Measurements from ENCODE around the gene JPH3. TPM values are rescaled to one million over a fixed set of nuclear protein-coding genes. Genes with fewer than 3 reads are reported as not detected.

JPH3 gene
- total RNA-seq, 4 donors from 2014 or later: not detected

DNA sequence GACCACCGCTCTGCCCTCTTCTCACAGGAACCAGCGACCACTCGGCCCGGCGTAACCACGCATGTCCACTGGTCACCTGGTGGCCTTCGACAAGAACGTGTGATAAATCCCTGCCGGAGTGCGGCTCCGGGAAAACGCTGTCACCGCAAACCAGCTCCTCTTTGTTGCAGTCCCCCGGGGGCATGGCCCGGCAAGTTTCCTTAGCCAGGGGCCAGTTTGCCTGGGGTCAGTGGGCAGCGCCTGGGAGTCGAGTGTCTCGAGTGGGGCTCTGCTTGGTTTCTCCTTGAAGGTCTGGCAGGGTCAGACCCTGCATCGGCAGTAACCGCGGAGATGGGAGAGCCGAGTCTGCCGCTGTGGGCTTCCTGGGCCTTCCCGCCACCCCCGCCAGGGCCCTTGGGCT lies 52.5 kb downstream of the JPH3 start:
- intact Hi-C loops (cut with DNase I; ENCODE audit: low total_unique reads) (no loop called here), in situ Hi-C loops (cut with MboI; ENCODE audit: low sequenced_read_pairs in 4 of 4) (no loop called here)
- Histone ChIP-seq H3K27me3 (peaks cover 15 to 23% (median 15%) of the 10 kb centered on the region in 3 donors), H3K36me3 (no peaks in the 10 kb centered on the region), H3K9me3 (no peaks in the 10 kb centered on the region), H3K4me1 (no peaks in the 10 kb centered on the region), H3K4me3 (no peak overlapping the region), H3K27ac (no peak overlapping the region)
- DNase-seq (no peak), ATAC-seq (no peak)
- TF ChIP-seq, protein P1, sequence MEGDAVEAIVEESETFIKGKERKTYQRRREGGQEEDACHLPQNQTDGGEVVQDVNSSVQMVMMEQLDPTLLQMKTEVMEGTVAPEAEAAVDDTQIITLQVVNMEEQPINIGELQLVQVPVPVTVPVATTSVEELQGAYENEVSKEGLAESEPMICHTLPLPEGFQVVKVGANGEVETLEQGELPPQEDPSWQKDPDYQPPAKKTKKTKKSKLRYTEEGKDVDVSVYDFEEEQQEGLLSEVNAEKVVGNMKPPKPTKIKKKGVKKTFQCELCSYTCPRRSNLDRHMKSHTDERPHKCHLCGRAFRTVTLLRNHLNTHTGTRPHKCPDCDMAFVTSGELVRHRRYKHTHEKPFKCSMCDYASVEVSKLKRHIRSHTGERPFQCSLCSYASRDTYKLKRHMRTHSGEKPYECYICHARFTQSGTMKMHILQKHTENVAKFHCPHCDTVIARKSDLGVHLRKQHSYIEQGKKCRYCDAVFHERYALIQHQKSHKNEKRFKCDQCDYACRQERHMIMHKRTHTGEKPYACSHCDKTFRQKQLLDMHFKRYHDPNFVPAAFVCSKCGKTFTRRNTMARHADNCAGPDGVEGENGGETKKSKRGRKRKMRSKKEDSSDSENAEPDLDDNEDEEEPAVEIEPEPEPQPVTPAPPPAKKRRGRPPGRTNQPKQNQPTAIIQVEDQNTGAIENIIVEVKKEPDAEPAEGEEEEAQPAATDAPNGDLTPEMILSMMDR (IDR thresholded peaks at IDR 0.05 in 4 of 5, conservative IDR thresholded peaks at IDR 0.05 in 1 of 5): no peak
- no peak for TF ChIP-seq POLR2A (IDR thresholded peaks at IDR 0.05)

DNA sequence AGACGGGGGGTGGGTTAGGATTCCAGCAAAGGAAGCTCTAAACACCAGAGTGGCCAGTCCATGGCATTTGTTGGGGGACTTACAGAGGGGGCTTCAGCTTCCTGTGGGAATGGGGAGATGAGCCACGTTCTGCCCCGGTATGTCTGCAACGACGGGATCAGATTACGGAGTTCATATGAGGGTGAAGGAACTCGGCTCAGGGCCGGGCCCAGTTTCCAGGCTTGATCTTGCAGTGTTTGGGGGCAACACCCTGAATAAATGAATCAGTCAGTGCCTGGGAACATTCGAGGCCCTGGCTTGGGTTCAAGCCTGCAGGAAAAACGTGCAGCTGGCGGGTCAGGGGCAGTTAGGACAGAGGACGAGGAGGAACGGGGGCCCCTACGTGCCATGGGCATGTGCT lies 54.0 kb downstream of the JPH3 start:
- H3K27me3 ChIP-seq: peaks cover 20 to 30% (median 24%) of the 10 kb centered on the region in 3 donors
- ATAC-seq: no peak
- in situ Hi-C loops (cut with MboI; ENCODE audit: low sequenced_read_pairs in 4 of 4): no loop called here

DNA sequence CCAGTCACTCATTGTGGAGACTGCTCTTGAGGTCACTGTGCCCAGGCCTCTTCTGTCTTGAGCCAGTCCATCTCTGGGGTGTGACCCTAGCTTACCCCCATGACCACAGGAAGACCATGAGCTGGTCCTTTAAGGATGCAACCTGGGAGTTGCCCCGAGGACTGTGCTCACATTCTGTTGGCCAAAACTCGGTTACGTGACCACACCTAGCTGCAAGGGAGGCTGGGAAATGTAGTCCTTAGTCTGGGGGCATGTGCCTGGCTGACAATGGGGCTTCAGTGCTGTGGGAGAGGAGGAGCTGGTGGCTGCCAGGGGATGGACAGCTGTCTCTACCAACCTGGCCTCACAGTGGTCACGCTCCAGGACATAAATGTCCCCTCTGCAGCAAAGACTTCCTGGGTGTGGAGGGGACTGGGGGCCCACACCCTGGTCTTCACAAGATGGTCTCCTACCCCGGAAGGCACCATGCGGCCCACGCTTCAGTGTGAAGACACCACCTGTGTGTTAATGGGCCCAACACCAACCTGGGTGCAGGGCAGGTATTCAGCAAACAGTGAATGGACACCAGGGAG lies 55.4 kb downstream of the JPH3 start:
- ATAC-seq (no peak), DNase-seq (no peak)
- H3K27ac ChIP-seq: no peak overlapping the region
- intact Hi-C loops (cut with DNase I; ENCODE audit: low total_unique reads) (no loop called here), in situ Hi-C loops (cut with MboI; ENCODE audit: low sequenced_read_pairs in 4 of 4) (no loop called here)
- TF ChIP-seq, protein P1 (IDR thresholded peaks at IDR 0.05 in 4 of 5, conservative IDR thresholded peaks at IDR 0.05 in 1 of 5): no peak
- TF ChIP-seq POLR2A (IDR thresholded peaks at IDR 0.05): no peak
- H3K4me3 ChIP-seq: no peak overlapping the region
- H3K27me3 ChIP-seq: peaks cover 20 to 30% (median 24%) of the 10 kb centered on the region in 3 donors
- no peaks in the 10 kb centered on the region for H3K9me3 ChIP-seq
- no peaks in the 10 kb centered on the region for H3K36me3 ChIP-seq
- H3K4me1 ChIP-seq: no peaks in the 10 kb centered on the region

More for the DNA sequence above, 54.0 kb downstream of the JPH3 start:
- DNase-seq: no peak
- Histone ChIP-seq H3K4me3 (no peak overlapping the region), H3K4me1 (no peaks in the 10 kb centered on the region), H3K36me3 (no peaks in the 10 kb centered on the region), H3K27ac (no peak overlapping the region), H3K9me3 (no peaks in the 10 kb centered on the region)
- TF ChIP-seq, protein P1 (IDR thresholded peaks at IDR 0.05 in 4 of 5, conservative IDR thresholded peaks at IDR 0.05 in 1 of 5): no peak
- no peak for TF ChIP-seq POLR2A (IDR thresholded peaks at IDR 0.05)
- intact Hi-C loops (cut with DNase I; ENCODE audit: low total_unique reads): no loop called here

DNA sequence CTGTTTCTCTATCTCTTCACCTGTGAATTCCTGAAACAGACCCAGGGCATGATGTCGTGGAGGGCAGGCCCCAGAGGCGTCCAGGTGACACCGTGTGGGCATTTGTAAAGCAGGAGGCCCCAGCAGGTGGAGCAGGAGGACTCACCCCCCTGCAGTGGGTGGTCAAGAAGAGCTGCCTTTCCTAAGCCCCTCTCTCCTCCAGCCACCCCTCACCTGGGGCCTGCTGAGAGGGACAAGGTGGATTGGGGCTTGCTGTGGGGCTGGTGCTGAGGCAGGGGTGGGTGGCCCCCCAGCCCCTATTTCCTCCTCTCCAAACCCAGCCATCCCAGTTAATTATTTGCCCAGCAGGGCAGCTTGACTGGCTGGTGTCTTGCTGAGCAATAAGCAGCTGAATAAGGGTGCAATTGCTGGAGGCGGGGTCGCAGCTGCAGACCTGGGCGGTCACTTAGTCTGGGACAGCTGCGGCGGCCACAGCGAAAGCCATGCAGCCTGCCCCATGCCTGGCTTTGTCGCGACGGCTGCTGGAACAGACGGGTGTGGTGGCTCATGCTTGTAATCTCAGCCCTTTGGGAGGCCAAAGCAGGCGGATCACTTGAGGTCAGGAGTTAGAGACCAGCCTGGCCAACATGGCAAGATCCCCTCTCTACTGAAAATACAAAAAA lies 56.4 kb downstream of the JPH3 start:
- Histone ChIP-seq H3K27me3 (peaks cover 20 to 36% (median 24%) of the 10 kb centered on the region in 3 donors), H3K4me3 (no peak overlapping the region), H3K36me3 (no peaks in the 10 kb centered on the region), H3K4me1 (no peaks in the 10 kb centered on the region), H3K9me3 (no peaks in the 10 kb centered on the region), H3K27ac (no peak overlapping the region)
- TF ChIP-seq, protein P1 (IDR thresholded peaks at IDR 0.05 in 4 of 5, conservative IDR thresholded peaks at IDR 0.05 in 1 of 5): no peak
- TF ChIP-seq POLR2A (IDR thresholded peaks at IDR 0.05): no peak
- intact Hi-C loops (cut with DNase I; ENCODE audit: low total_unique reads) (no loop called here), in situ Hi-C loops (cut with MboI; ENCODE audit: low sequenced_read_pairs in 4 of 4) (no loop called here)
- ATAC-seq: no peak
- no peak for DNase-seq
